Measurements from ENCODE around the gene CCDC97.
A peak's percentile ranks its signal among the peaks of the same experiment; 100 is the strongest.

The CCDC97 gene

DNA sequence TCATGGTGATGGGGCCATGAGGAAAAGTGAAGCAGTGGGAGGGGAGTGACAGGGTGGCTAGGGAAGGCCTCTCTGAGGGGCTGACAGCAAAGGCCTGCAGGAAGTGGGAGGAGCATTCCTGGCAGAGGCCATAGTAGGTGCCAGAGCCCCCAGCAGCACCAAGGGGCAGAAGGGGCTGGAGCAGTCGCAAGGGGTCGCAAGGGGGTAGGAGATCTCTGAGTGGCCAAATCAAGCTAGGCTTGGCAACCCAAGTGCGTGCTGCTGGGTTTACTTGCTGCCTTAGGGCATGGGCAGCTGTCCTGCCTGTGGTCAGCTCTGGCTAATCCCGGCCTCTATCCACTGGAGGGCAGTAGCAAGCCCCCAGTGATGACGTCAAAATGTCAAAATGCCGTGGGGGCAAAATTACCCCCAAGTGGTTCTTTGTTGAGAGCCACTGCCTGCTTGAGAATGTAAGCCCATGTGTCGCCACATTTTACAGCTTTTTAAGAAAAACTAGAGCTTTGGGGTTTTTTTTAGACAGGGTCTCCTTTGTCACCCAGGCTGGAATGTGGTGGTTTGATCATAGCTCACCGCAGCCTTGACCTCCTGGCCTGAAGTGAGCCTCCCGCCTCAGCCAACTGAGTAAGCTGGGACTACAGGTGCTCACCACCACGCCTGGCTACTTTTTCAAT, 11.8 kb downstream of the CCDC97 start:
- DNase-seq, result peak; percentile 73

DNA sequence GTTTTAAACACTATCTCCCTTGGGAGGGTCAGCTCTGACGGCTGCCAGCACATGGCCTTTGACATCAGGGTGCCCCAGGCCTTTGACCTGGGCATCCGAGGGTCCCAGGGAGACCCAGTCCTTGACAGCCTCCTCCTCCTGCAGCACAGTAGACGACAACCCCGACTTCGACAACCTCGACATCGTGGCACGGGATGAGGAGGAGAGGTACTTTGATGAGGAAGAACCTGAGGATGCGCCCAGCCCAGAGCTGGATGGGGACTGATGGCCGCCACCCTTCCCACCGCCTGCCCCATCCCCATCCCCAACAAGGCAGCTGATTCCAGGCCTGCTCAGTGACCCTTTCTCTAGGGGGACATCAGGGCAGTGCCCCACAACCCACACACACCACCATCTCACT, 12.5 kb downstream of the CCDC97 start:
- no peak for DNase-seq

DNA sequence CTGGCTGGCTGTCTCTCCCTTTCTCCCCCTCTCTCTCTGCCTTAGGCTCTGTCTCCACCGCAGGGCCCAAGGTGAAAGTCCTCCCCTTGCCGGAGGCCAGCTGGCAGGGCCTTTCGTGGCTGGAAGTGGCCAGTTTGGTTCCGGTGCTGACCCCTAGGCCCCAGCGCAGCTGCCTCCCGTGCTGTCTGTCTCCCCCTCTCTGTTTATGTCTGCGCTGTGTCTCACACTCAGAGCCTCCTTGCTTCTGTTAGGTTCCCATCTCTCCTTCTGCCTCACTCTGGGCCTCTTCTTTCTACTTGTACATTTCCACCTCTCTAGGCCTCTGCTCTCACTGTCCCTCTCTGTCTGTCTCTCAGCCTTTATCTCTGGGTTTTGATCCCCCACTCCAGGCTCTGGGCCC, 13.1 kb downstream of the CCDC97 start:
- no peak for DNase-seq

DNA sequence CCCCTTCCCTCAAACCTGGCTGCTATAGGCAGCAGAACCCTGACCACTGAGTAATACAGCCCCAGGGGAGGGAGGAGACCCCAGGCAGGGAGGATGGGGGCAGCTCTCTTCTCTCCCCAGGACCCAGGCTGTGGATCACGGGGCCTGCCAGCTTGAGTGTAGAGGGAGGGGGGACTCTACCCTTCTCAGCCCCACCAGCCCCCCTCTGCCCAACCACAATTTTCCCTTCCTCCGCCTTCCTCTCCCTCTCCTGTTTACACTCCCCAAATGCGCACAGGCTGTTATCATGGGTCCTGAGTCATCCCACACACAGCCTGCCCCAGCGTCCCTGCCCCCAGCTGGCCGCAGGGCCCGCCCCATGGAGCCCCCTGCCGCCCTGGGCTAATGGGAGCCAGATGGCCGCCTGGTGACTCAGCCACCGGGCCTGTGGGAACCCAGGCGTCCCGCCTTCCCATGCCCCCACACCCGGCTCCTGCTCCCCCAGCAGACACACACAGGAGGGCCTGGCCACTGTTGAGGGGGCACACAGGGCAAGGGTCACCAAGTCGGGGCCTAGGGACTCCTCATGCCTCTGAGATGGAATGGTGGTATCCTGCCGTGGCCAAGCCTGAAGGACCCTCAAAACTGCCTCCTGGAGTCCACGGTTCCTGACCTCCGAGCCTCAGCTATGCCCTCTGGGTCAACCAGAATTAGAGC, 13.6 kb downstream of the CCDC97 start:
- peak; percentile 95 for DNase-seq

DNA sequence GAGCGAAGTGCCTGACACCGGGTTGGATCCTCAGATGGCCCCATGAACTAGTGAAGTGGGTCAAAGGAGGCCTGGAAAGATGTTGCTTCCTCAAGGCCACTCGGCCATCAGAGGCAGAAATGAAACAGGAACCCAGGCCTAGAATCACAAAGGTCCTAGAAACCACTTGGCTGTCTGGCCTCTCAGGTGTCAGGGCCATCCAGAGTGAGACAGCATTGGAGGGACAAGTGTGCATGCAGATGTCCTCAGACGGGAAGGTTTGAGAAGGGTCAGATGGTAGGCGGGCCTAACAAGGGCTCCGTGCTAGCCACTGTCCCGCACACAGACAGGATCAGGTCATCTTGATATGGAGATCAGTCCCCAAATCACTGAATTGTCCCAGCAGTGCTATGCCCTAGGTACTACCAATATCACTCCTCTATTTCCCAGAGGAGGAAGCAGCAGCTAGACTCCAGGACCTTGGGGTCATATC, 14.3 kb downstream of the CCDC97 start:
- no peak for DNase-seq

DNA sequence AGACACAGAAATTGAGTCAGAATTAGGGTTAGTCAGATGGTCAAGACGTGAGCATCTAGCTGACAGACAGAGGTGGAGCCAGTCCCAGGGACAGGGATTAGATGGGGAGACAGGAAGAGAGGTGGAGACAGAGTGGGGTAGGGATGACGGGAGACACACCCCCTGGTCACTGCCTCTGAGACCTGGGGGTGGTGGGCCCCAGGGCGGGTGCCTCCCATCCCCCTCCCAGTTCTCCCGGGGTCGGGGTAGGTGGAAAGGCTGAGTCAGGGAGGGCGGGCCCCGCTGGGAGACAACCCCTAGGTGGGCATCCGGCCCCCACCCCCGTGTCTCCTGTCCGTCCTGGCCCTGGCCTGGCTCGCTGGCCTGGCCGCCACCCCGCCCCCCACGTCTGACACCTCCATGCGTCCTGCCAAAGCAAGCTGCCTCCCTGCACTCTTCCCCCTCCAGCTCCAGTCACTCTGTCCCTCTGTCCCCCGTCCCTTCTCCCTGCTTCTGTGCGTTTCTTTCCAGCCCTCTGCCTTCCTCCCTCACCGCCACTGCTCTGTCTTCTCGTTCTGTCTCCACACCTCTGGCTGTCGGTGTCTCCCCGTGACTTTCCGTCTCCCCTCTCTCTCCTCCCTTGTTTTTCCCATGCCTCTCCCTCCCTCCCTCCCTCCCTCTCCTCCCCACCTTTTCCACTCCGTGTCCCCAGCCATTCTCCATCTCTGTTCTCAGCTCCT, 15.1 kb downstream of the CCDC97 start:
- peak; percentile 48 for DNase-seq

DNA sequence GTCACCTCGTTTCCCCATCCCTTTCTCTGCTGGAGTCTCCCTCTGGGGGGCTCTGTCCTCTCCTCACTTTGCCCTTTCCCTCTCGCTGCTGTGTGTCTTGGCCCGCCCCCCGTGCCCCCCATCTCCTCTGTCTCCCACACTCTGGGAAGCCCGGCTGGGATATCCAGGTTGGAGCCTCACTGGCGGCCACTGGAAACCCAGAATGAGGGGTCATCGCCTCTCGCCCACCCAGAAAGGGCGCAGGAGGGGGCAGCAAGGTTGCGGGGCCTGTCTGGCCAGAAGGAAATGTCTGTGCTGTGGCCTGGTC, 15.6 kb downstream of the CCDC97 start:
- no peak for DNase-seq

DNA sequence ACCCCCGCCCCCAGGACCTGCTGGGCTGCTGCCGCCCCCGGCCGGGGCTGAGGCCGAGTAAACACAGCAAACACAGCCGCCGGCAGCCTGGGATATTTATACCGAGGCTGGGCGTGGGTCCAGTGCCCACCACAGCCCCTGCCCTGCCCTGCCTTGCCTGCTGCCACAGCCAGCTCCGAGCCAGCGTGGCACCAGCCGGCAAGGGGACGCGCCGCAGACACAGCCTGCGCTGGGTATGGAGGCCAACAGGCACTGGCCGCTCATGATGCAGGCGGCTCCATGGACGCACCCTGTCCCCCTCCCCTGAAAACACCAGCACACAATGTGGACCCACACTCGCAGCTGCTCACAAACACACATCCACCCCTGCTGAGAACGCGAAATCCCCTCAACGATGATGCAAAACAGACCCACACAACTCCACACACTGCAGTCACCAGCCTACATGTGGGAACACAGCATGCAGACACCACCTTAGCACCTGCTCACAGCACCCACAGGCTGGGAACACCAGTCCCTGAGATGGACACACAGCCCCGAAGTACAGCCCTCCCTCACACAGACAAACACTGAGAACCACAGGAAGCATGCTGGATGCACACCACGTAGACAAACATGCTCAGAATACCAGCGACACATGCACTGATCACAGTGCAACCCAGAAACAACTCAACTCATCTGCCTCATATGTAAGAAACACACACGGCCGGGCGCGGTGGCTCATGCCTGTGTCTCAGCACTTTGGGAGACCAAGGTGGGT, 16.2 kb downstream of the CCDC97 start:
- DNase-seq, result peak; percentile 51

DNA sequence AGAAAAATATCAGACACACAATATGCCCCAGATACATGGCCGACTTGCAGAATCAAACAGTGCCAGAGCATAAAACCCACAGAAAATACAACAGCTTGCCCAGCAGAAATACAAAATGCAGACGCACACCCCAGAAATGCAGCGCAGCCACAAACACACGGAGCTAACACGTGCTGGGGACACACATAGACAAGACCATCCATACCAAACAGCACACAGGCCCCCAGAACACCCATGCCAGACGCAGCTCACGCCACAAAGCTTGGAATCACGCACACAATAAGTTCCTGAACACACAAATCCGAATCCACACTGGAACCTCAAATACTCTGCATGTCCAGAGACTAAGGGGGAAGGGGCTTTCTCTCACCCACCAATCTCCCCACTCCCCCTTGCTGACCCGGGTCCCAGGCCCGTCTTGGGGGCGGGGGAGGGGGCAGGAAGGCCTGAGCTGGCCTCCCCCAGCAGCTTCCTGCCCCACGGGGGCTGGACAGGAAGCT, 17.2 kb downstream of the CCDC97 start:
- peak; percentile 73 for DNase-seq

DNA sequence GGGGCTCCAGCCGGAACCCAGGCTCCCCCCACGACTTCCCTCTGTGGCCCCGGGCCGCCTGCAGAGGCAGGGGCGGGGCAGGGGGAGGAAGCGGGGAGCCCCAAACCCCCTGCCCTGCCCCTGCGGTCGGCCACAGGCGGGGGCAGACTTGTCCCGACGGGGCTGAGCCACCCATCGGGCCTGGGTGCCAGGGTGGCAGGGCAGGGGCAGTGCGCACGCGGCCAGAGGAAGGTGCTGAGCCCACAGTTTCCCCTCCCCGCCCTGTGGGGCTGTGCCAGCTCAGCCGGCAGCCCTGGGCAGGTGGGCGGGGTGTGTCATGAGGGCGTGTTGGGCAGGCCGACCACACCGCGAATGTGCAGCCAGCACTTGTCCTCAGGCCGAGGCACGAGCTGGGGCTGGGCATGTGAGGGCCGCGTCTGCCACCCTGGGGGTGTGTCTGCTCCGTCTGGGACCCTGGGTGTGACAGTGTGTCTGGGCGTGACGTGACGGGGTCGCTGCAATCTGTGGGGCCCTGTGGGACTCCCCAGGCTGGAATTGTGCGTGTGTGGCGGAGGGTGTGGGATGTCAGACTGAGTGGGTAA, 17.7 kb downstream of the CCDC97 start:
- peak; percentile 95 for DNase-seq

DNA sequence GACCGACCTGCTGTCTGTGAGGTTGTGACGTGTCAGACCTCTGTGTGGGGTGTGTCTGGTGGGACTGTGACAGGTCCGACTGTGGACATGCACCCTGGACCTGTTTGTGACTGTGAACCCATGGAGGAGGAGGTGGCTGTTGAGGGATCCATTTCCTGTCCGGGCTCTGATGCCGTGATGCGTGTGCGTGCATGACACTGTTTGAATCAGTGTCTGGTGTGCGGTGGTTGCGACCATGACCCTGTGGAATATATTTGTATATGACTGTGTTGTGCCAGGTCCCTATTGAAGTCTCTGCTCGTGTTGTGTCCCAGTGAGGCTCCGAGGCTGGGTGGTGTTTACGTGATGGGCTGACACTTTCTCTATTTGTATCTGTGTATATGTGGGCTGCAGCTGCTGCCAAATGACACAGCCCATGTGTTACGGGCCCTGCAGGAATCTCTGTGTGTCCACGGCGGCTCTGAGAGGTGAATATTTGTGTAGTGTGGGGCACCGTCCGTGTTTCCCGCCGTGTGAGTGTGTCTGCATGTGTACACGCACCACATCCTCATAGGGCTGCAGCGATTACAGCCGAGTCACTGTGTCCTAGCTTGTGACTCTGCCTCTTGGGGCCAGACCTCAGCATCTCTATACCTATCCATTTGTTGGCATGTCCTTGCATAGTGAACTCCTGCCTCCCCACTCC, 18.3 kb downstream of the CCDC97 start:
- DNase-seq, result peak; percentile 70

DNA sequence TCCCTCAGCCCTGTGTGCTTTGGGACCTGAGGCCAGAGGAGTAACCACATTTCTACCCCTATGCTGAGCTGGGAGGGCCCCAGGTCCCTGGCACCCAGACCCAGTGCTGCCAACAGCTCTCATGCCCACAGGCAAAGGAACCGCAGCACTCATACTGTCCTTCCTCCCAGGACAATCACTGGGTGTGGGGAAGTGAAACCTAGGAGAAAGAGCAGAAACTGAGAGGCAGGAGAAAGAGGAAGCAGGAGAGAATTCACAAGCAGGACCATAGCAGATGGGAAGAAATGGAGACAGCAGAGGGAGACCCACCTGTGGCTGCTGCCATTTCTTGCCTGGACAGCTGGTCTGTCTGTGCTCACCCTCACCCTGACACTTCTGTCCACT, 18.9 kb downstream of the CCDC97 start:
- no peak for DNase-seq

DNA sequence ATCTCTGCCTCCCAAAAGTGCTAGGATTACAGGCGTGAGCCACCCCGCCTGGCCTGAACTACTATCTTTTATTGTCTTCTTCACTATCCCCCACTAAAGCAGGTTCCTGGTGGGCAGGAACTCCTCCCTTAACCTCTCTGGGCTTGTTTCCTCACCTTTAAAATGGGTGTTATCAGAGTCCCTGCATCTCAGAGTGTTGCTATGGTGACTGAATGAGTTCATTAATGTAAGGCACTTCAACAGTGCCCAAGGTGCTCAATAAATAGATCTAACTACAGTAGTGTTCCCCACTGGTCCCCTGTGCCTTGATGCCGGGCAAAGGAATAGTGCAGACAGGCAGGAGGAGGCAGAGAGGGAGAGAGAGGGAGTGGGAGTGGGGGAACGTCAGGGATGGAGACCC, 20.5 kb downstream of the CCDC97 start:
- DNase-seq, result no peak

DNA sequence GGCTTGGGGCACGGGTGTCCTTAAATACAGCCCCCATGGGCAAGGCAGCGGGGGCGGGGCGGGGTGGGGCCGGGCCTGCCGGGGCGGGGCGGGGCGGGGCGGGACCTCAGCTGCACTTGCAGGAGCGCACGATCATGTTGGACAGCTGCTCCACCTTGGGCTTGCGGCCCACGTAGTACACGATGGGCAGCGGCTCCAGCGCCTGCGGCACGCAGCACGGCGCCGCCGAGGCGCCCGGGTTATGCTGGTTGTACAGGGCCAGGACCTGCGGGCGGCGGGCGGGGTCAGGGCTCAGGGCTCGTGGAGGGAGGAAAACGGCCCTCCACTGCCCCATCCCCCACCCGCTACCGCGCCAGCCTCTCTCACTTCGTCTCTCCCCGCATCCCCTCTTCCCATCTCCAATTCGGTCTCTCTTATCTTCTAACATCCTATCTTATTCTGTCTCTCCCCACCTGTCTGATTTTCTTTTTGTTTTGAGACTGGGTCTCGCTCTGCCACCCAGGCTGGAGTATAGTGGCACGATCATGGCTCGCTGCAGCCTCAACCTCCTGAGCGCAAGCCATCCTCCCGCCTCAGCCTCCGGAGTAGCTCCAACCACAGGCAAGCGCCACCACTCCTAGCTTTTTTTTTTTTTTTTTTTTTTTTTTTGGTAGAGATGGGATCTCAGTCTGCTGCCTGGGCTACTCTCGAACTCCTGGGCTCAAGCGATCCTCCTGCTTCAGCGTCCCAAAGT, 21.1 kb downstream of the CCDC97 start:
- DNase-seq, result no peak

DNA sequence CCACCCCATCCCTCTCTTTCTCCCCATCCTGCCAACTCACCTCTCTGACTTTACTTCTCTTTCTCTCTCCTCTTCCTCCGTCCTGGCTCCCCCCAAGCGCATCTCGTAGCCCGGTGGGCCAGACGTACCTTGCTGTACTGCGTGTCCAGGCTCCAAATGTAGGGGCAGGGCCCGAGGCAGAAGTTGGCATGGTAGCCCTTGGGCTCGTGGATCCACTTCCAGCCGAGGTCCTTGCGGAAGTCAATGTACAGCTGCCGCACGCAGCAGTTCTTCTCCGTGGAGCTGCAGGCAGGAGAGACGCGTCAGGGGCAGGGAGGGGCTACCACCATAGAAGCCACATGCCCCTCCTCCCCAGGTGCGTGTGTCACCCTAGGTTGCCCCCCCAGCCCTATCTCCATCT, 22.0 kb downstream of the CCDC97 start:
- no peak for DNase-seq

DNA sequence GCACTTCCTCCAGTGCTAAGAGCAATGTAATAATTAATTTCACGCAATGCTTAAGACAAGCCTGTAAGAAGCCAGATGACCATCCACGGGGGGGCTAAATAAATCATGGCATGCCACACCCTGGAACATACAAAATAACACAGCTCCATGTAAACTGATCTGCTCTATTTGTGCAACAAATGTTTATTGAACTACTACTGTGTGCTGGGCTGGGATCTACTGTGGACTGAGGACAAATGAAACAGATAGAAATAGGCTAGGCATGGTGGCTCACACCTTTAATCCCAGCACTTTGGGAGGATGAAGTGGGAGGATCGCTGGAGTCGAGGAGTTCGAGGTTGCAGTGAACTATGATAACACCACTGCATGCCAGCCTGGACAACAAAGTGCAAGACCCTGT, 22.5 kb downstream of the CCDC97 start:
- no peak for DNase-seq

DNA sequence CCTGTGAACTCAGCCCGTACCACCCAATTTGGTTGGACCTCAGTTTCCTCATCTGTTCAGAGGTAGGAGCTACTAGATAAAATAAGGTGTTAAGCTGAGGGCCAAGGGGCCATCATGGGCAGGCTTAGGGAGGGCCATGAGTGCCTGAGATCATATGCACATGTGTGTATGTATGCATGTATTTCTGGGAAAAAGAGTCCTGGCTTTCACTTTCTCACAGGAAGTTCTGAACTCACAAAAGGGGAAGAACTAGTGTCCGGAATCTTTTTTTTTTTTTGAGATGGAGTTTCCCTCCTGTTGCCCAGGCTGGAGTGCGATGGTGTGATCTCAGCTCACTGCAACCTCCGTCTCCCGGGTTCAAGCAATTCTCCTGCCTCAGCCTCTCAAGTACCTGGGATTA, 24.8 kb downstream of the CCDC97 start:
- DNase-seq, result no peak

DNA sequence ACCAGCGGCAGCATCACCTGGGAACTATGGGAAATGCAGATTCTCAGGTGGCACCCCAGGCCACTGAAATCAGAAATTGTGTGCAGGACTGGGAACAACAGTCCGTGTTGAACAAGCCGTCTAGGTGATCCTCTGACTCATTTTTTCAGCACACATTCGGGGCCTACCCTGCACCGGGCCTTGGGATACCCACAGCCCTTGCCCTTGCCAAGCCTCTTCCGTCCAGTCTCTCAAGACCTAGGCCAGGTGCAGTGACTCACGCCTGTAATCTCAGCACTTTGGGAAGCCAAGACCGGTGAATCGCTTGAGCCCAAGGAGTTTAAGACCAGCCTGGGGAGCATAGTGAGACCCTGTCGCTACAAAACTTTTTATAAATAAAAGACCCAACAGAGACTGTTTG, 25.5 kb downstream of the CCDC97 start:
- no peak for DNase-seq

DNA sequence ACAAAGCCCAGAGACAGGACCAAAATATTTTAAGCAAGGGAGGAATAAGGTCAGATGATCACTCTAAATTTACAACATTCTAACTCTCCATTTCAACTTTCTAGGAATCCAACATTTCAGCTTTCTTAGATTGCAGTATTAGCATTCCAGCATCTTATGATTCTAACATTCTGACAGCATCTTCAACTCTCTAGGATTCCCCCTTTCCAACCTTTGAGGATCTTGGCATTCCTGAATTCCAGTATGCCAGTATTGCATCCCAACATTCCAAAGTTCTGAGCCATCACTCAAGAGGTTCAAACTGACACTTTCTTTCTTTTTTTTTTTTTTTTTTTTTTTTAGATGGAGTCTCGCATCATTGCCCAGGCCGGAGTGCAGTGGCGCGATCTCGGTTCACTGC, 30.0 kb downstream of the CCDC97 start:
- no peak for DNase-seq

DNA sequence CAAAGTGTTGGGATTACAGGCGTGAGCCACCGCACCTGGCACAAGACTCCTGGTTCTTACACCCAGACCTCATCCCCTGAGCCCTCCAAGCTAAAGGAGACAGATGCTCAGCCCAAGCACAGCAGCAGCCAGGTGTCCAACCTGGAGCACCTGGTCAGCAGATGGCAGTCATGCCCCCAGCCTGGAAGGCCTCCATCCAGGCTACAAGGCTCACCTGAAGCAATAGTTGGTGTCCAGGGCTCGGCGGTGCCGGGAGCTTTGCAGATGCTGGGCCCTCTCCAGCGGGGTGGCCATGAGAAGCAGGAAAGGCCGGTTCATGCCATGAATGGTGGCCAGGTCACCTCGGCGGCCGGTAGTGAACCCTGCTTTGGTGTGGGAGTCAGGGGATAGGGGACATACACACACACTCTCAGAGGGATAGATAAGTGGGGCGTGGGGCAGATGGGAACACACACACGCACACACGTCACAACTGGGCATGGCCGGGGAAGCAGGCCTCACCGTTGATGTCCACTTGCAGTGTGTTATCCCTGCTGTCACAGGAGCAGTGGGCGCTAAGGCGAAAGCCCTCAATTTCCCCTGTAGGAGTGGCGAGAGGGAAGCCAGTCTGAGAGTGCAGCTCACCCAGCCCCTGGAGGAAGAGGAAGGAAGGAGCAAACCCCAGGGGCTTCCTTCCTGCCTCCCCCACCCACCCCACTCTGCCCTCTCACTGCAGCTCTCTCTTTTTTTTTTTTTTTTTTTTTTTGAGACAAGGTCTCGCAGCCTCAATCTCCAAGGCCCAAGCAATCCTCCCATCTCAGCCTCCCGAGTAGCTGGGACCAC, 31.9 kb downstream of the CCDC97 start:
- no peak for DNase-seq

DNA sequence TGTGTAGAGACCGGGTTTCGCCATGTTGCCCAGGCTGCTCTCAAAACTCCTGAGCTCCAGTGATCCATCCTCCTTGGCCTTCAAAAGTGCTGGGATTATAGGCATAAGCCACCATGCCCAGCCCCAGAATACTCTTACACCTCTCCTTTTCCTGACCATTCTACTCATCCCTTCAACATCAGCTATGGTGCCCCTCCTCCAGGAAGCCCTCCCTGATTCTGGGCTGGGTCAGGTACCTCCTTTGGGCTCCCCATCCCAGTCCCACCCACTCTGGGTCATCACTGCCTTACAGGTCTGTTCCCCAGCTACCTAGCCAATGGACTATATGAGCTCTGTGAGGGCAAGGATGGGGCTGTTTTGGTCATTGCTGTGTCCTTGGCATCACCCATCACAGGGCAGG, 34.2 kb downstream of the CCDC97 start:
- DNase-seq, result no peak

Data from hematopoietic multipotent progenitor cell treated with erythropoietin and hydrocortisone succinate and interleukin-3 and kit ligand, for 4 days (in vitro differentiated cells).